Thyroid gland (tissue), 4 donors: ENCODE results near the gene TNIK.

Experiments
- CTCF ChIP-seq, 6 experiments: fragments of 200-600 bp in 3 of 6; fragments of 450-650 bp in 3 of 6; sonication (generic) in 3 of 6; IDR thresholded peaks; one replicate each; pipeline ENCODE4 v1.5.1; 2016 to 2019; ENCODE audit warnings: antibody characterized with exemption in 6 of 6, mild to moderate bottlenecking in 2 of 6, inconsistent platforms in 1 of 6, moderate library complexity in 1 of 6
- POLR2A ChIP-seq, 2 donors: fragments of 450-650 bp; IDR thresholded peaks; one replicate each; pipeline ENCODE4 v1.6.1; 2017; ENCODE audit warnings: antibody characterized with exemption in 2 of 2, mild to moderate bottlenecking in 2 of 2, moderate library complexity in 1 of 2

DNA sequence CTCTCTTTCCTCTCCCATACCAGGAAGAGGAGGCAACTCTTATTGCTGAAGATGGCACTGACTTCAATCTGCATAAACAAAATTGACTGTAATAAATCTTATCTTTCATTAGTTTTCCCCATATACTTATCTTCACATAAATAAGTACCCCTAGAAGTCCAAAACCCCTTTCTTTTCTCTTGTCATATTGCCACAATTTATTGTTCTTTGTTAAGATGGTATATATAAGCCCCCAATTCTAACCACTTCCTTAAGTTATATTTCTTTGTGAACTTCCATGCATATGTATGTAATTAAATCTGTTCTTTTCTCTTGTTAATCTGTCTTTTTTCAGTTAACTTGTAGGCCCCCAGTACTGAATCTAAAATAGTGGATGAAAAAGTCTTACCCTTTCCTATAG is 68.8 kb downstream of the TNIK start:
- TF ChIP-seq CTCF (IDR thresholded peaks at IDR 0.05): no peak
- no peak for TF ChIP-seq POLR2A (IDR thresholded peaks at IDR 0.05)
